Peyer's patch (tissue), 4 donors: ENCODE results near the gene PTPN3. TPM values are rescaled to one million over a fixed set of nuclear protein-coding genes. Genes with fewer than 3 reads are reported as not detected.

Experiments used
- DNase-seq, 3 donors: peaks; one replicate each; pipeline ENCODE4 v3.0.0-alpha.2; 2017 to 2019
- H3K27ac ChIP-seq, 4 donors: fragments of 200-600 bp; sonication (generic); one replicate each; pipeline ENCODE4 v1.5.1; 2016 to 2019
- H3K27me3 ChIP-seq, 2 donors: fragments of 200-600 bp; sonication (generic); one replicate each; pipeline ENCODE4 v1.5.1; 2019
- H3K36me3 ChIP-seq, 3 donors: fragments of 200-600 bp; sonication (generic); one replicate each; pipeline ENCODE4 v1.5.1; 2016 to 2019
- H3K4me1 ChIP-seq, 4 donors: fragments of 200-600 bp; sonication (generic); one replicate each; pipeline ENCODE4 v1.5.1; 2016 to 2019
- H3K4me3 ChIP-seq, 4 donors: fragments of 200-600 bp; sonication (generic); 1 replicate in 3 of 4; 2 replicates in 1 of 4; pipeline ENCODE4 v1.5.1; 2016 to 2019; ENCODE audit warnings: mild to moderate bottlenecking in 1 of 4
- H3K9me3 ChIP-seq, 4 donors: fragments of 200-600 bp; sonication (generic); one replicate each; pipeline ENCODE4 v1.5.1; 2016 to 2019; ENCODE audit warnings: mild to moderate bottlenecking in 1 of 4
- POLR2A ChIP-seq, 2 donors: fragments of 450-650 bp; IDR thresholded peaks; one replicate each; pipeline ENCODE4 v1.5.1; 2017; ENCODE audit warnings: antibody characterized with exemption in 2 of 2, mild to moderate bottlenecking in 2 of 2, moderate library complexity in 2 of 2
- total RNA-seq, 4 donors: library from RNA; depleted of rRNA; stranded (reverse); fragments of >200 nt; gene quantifications; one replicate each; pipeline ENCODE4 v1.1.0, GENCODE V29; 2016
- TF ChIP-seq, protein P1 (sequence below), 6 experiments: fragments of 450-650 bp in 4 of 6; fragments of 200-600 bp in 2 of 6; sonication (generic) in 1 of 6; IDR thresholded peaks; one replicate each; pipeline ENCODE4 v1.5.1; 2017 to 2019; ENCODE audit warnings: antibody characterized with exemption in 6 of 6, mild to moderate bottlenecking in 3 of 6, moderate library complexity in 1 of 6

Gene PTPN3
- total RNA-seq, 4 donors from 2014 or later: 17.3 to 53.6 (median 37.4) TPM

DNA sequence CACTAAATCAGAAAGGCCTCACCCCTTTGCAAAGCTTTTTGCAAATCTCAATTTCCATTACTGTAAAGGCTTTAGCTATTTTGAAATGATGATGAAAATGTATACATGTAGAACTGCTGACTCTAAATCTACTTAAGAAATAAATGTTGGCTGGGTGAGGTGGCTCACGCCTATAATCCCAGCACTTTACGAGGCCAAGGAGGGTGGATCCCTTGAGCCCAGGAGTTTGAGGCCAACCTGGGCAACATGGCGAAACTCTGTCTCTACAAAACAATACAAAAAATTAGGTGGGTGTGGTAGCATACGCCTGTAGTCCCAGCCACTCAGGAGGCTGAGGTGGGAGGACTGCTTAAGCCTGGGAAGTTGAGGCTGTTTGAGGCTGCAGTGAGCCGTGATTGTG lies 64.6 kb downstream of the PTPN3 start:
- Histone ChIP-seq H3K9me3 (no peaks in the 10 kb centered on the region), H3K36me3 (peaks cover 0 to 45% (median 0%) of the 10 kb centered on the region in 3 donors), H3K4me3 (no peak overlapping the region), H3K27me3 (no peaks in the 10 kb centered on the region), H3K4me1 (no peaks in the 10 kb centered on the region), H3K27ac (no peak overlapping the region)
- DNase-seq: no peak
- TF ChIP-seq POLR2A (IDR thresholded peaks at IDR 0.05): no peak
- TF ChIP-seq, protein P1, sequence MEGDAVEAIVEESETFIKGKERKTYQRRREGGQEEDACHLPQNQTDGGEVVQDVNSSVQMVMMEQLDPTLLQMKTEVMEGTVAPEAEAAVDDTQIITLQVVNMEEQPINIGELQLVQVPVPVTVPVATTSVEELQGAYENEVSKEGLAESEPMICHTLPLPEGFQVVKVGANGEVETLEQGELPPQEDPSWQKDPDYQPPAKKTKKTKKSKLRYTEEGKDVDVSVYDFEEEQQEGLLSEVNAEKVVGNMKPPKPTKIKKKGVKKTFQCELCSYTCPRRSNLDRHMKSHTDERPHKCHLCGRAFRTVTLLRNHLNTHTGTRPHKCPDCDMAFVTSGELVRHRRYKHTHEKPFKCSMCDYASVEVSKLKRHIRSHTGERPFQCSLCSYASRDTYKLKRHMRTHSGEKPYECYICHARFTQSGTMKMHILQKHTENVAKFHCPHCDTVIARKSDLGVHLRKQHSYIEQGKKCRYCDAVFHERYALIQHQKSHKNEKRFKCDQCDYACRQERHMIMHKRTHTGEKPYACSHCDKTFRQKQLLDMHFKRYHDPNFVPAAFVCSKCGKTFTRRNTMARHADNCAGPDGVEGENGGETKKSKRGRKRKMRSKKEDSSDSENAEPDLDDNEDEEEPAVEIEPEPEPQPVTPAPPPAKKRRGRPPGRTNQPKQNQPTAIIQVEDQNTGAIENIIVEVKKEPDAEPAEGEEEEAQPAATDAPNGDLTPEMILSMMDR (IDR thresholded peaks at IDR 0.05): no peak

- no peaks in the 10 kb centered on the region for H3K4me1 ChIP-seq
- no peaks in the 10 kb centered on the region for H3K9me3 ChIP-seq
- TF ChIP-seq POLR2A (IDR thresholded peaks at IDR 0.05): no peak
- TF ChIP-seq, protein P1 (IDR thresholded peaks at IDR 0.05): no peak
- DNase-seq: no peak
- H3K4me3 ChIP-seq: no peak overlapping the region
- no peaks in the 10 kb centered on the region for H3K27me3 ChIP-seq
- peaks cover 0 to 53% (median 0%) of the 10 kb centered on the region in 3 donors for H3K36me3 ChIP-seq
- no peak overlapping the region for H3K27ac ChIP-seq
Observed at GRCh38 chr9:109430231-109430630, 67.9 kb downstream of the PTPN3 start.

DNA sequence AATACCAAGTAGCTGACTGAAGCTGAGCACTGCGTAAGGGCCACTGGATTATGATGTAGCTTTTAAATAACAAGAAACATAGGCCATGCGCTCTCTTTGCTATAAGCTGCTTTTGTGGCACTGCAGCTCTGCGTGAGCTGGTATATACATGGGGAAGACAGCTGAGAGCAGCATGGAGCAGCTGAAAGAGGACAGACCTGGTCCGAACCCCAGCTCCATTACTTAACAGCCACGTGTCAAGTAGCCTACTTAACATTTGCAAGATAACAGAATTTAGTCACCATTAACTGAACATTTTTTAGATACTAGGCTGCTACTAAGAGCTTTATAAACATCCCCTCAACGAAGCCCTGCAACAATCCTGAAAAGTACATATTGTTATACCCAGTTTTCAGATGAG lies 69.3 kb downstream of the PTPN3 start:
- Histone ChIP-seq H3K4me3 (no peak overlapping the region), H3K9me3 (no peaks in the 10 kb centered on the region), H3K36me3 (peaks cover 0 to 59% (median 0%) of the 10 kb centered on the region in 3 donors), H3K4me1 (no peaks in the 10 kb centered on the region), H3K27ac (no peak overlapping the region), H3K27me3 (no peaks in the 10 kb centered on the region)
- DNase-seq: no peak
- TF ChIP-seq, protein P1 (IDR thresholded peaks at IDR 0.05): no peak
- TF ChIP-seq POLR2A (IDR thresholded peaks at IDR 0.05): no peak

GRCh38 chr9:109427886-109428285 lies 70.2 kb downstream of the PTPN3 start:
- no peak overlapping the region for H3K4me3 ChIP-seq
- TF ChIP-seq POLR2A (IDR thresholded peaks at IDR 0.05): no peak
- TF ChIP-seq, protein P1 (IDR thresholded peaks at IDR 0.05): no peak
- H3K36me3 ChIP-seq: peaks cover 0 to 51% (median 0%) of the 10 kb centered on the region in 3 donors
- DNase-seq: no peak
- no peak overlapping the region for H3K27ac ChIP-seq
- H3K4me1 ChIP-seq: no peaks in the 10 kb centered on the region
- no peaks in the 10 kb centered on the region for H3K27me3 ChIP-seq
- no peaks in the 10 kb centered on the region for H3K9me3 ChIP-seq

GRCh38 chr9:109426626-109427402 lies 71.3 kb downstream of the PTPN3 start:
- Histone ChIP-seq H3K27ac (no peak overlapping the region), H3K4me3 (no peak overlapping the region), H3K27me3 (no peaks in the 10 kb centered on the region), H3K36me3 (peaks cover 0 to 51% (median 0%) of the 10 kb centered on the region in 3 donors), H3K9me3 (no peaks in the 10 kb centered on the region), H3K4me1 (no peaks in the 10 kb centered on the region)
- DNase-seq: no peak
- no peak for TF ChIP-seq POLR2A (IDR thresholded peaks at IDR 0.05)
- TF ChIP-seq, protein P1 (IDR thresholded peaks at IDR 0.05): no peak
